ENCODE data around the gene TUSC1.

The TUSC1 gene

DNA sequence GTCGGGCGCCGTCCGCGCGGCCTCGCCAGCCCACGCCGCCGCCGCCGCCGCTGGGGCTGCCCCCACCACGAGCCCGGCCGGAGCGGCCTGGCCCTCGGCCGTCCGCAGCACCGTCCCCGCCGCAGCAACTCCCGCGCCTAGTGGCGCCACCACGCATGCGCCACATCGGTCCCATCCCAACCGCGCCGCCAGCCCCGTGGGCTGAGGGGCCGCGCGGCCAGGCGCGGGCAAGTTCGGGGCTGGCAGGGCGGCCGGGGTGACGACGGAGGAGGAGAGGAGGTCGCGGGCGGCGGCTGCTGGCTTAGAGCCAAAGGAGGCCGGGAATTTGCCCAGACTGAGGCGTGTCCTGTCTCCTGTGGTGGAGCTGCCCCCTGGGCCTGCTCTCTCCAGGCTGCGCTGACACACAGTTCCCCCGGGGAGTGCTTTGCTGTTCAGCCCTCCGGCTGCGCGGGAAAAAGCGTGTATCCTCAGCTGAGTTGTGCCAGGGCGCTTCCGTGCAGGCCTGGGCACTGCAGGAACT is at the start of gene TUSC1:
TSS of gene TUSC1 (minus strand) at position 298 of the 520 bp plus-strand sequence. CDS start at position 166, 132 bp downstream.
- DNase-seq (ENCODE audit: low spot score): peak; percentile 39

DNA sequence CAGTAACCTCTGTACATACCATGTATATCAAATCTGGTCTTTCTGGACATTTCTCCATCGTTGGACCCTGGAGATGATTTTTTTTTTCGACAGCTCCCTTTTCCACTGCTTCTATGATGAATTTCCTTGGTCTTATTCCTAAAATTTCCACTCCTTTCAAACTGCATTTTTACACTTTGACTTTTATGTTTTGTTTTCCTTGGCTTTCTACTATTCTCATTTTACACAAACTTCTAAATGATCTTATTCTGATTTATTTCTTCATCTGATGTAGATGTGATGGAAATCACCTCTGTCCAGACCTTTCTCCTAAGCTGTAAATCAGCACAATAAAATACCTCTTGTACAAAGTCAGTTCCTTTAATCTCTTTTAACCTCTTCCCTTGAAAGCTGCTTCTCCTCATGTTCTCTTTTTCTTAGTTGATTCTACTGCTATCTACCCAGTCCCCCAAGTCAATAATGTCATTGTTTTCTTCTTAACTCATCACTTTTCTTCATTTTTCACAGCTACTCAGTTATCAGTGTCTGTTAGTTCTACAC is 48.7 kb upstream of the TUSC1 start:
- DNase-seq (ENCODE audit: low spot score): no peak
- no peak for TF ChIP-seq CTCF (IDR thresholded peaks at IDR 0.05; ENCODE audit: extremely low read depth, missing control alignments)

More for the DNA sequence above, at the start of gene TUSC1:
- no peak for TF ChIP-seq CTCF (IDR thresholded peaks at IDR 0.05; ENCODE audit: extremely low read depth, missing control alignments)

DNA sequence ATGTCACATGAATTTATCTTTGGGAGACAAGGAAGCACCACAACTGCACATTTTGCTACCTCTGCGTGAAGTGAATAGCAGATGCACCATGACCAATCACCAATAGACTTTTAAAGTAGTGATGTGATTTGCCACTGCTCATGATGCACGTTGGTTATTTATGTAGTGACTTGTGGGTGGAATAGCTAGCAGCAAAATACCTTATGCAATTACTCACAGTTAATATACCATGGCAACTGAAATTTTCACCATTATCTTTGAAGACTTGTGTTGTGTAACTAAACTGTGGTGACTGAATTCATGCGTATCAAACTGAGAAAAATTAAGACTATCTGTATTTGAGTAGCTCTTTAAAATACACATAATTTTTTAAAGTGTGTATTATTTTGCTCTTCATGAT is 46.2 kb upstream of the TUSC1 start:
- no peak for TF ChIP-seq CTCF (IDR thresholded peaks at IDR 0.05; ENCODE audit: extremely low read depth, missing control alignments)
- no peak for DNase-seq (ENCODE audit: low spot score)

- no peak for DNase-seq (ENCODE audit: low spot score)
- TF ChIP-seq CTCF (IDR thresholded peaks at IDR 0.05; ENCODE audit: extremely low read depth, missing control alignments): no peak
Measured at GRCh38 chr9:25716220-25716872, 38.1 kb upstream of the TUSC1 start.

GRCh38 chr9:25709941-25710340 is 31.7 kb upstream of the TUSC1 start:
- TF ChIP-seq CTCF (IDR thresholded peaks at IDR 0.05; ENCODE audit: extremely low read depth, missing control alignments): no peak
- no peak for DNase-seq (ENCODE audit: low spot score)

- TF ChIP-seq CTCF (IDR thresholded peaks at IDR 0.05; ENCODE audit: extremely low read depth, missing control alignments): no peak
- DNase-seq (ENCODE audit: low spot score): no peak
Measured at GRCh38 chr9:25704800-25705199, 26.6 kb upstream of the TUSC1 start.

GRCh38 chr9:25703701-25704357 is 25.6 kb upstream of the TUSC1 start:
- no peak for DNase-seq (ENCODE audit: low spot score)
- no peak for TF ChIP-seq CTCF (IDR thresholded peaks at IDR 0.05; ENCODE audit: extremely low read depth, missing control alignments)
